Activated naive CD4-positive, alpha-beta T cell treated with anti-CD3 and anti-CD28 coated beads, Interleukin-2, amount 50 U/mL, for 16 hours (primary cell): Measurements from ENCODE around the gene COX17.

Source experiments
- DNase-seq: peaks from one replicate; pipeline ENCODE4 v3.0.0-alpha.2; 2020

The COX17 gene

DNA sequence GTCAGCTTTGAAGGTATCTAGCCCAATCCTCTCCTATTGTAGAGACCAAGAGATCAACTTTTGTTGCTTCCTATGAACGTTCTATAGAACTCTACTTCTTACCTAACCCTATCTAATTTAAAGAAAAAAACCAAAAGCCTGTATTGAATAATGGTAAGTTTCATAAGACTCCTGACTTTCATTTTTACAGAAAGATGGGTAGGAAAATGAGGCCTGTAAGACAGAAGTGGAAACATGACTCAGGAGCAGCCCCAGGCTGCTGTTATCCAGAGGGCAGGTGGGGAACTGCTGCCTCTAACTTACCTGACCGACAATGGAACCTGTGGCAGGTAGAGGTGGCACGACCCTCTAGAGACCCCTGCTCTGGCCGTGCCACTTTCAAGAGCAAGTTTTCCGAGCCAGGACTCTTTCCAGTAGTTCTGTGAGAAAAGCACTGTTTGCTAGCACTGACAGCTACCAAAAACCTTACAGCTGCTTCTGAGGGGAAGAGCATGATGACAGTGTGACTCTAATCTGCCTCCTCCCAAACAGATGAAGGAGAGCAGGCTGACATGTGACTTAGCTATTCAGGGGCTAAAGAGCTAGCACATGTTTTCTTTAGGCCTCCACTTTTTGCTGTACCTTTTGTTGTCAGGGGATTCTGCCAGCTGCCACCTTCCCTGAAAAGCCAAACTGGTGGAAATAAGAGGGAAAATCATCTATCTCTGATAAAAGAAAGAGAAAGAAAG, 34.3 kb downstream of the COX17 start:
- DNase-seq = no peak

GRCh38 chr3:119641416-119641815, 35.8 kb downstream of the COX17 start:
- no peak for DNase-seq

GRCh38 chr3:119639494-119640350, 37.5 kb downstream of the COX17 start:
- no peak for DNase-seq

- DNase-seq = no peak
Observed at GRCh38 chr3:119637679-119638477, 39.3 kb downstream of the COX17 start.

DNA sequence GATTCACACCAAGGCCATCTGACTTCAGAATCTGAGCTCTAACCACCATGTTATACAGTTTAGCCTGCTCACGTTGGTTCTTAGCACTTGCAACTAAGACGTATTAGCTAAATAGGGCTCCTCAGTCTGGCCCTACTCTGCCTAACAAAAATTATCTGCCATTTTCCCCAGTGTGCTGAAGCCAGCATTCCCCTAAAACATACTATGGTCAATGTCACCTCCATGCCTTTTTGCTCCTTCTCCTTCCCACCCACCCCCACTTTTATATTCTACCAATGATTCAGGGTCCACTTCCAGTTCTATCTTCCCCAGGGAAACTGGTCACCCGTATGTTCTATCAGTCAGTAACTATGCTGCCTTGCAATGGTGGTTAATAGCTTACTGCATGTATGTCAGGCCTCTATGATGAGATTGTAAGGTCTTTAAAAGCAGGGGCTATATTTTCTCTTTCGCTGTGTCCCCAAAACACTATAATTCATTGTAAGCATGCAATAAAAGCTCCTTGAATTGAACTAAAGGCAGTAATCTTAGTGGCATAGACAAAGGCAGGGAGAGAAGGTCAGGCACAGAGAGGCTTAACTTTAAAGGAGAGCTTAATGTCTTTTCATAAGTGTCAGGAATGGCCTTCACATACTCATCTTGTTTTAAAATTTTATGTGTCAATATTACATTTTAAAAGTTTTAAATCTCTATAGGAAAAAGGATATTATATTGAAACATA, 40.2 kb downstream of the COX17 start:
- DNase-seq = no peak

- no peak for DNase-seq
Observed at GRCh38 chr3:119636249-119636648, 41.0 kb downstream of the COX17 start.

- no peak for DNase-seq
Observed at GRCh38 chr3:119635719-119636118, 41.5 kb downstream of the COX17 start.

- no peak for DNase-seq
Observed at GRCh38 chr3:119632829-119633228, 44.4 kb downstream of the COX17 start.

GRCh38 chr3:119632216-119632615, 45.0 kb downstream of the COX17 start:
- DNase-seq = no peak

DNA sequence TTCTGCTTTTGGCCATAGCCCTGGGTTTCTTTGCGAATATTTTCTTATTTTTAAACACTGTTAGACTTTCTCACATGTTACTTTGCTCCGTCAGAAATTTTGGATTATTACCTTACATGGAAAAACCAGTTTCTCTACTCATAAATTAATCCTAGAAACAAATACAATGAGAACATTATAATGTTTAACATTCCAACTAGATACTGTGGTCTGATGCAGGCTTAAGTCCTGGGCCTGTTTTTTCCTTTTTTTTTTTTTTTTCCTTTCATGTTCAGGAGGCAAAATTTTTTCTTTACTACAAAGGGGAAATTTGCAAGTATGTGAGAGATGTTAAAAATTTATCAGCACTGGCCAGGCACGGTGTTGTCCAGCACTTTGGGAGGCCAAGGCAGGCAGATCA, 45.7 kb downstream of the COX17 start:
- DNase-seq = no peak

DNA sequence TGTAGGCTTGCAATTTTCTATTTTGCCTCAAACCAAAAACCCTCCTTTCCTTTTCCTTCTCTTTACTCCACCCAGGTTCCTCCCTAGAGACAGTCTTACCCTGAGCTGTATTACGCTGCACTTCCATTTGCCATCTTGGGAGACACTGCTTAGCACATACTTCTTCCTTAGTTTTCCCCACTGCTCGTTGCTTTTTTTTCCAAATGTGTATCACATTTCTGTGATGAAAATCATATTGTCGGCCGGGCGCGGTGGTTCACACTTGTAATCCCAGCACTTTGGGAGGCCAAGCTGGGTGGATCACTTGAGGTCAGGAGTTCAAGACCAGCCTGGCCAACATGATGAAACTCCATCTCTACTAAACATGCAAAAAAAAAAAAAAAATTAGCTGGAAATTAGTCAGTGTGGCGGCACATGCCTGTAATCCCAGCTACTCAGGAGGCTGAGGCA, 46.3 kb downstream of the COX17 start:
- DNase-seq = no peak

DNA sequence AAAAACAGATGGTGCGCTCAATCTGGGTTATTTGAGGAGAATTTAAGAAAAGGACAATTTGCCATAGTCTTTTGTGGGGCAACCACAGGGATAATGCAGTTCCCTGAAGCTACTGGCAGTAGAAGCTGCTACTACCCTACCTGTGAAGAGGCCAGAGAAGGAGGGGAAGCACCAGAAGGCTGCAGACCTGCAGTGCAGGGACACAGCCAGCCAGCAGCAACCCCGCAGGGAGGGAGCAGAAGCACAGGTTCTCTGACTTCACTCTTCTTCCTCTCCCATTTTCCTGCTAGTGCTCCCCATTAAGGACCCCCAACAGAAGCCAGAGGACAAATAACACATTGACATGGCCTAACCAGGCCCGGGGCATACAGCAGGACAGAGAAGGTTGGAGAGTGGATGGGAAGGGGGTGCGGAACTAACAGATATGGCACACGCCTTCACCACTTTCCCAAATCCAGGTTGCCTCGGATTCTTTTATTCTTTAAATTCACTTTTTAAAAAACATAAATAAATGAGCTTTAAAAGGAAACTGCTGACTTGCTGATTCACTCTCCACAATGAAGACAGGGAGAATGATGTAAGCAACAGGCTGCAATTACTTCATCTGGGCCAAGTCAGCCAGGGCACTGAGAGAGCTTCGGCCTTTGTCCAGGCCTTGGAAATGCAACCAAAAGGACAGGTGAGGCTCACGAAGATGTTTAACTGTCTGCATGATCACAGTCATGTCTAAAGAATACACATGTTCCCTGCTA, 46.9 kb downstream of the COX17 start:
- no peak for DNase-seq

DNA sequence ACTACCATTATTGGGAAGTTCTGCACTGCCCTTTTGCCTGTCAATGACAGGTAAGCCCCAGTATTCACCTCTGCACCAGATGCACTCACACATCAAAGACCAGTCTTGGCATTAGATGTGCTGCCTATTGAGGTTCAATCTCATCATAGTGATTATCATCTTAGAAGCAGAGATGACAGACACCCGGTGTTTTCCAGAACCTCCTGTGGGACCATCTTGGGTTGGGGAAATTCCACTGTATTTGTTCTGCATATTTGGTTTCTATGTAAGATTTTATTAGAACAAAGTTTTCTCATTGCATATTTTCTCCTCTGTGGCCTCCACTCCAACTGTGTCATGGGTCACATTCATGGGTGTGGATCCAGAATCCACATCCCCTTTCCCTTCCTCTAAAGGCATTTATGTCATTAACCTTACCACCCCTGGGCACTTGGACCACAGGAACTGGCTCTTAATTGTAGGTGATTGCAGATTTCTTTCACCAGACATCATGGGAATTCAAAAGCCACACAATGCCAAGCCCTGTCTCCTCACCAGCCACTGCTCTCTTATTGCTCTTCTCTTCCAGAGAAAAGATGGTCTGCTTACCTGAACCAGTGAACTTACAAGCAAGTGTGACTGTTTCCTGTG, 48.3 kb downstream of the COX17 start:
- no peak for DNase-seq

DNA sequence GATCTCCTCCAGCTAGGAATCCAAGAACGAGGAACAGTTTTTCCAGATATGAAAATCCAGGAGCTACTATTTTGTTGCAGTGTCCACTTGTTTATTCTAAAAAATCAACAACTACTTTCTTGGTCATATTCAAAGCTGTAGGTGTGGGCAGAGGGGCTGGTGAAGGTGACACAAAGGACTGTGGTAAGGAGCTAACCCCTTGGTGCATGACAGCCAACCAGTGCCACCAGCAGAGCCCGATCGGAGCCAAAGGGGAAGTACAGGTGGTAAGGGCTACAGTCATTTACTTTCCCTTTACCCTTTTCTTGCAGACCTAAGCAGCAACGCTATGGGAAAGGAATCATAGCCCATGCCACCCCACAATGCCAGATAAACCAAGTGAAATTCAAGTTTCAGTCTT, 48.8 kb downstream of the COX17 start:
- DNase-seq = no peak

DNA sequence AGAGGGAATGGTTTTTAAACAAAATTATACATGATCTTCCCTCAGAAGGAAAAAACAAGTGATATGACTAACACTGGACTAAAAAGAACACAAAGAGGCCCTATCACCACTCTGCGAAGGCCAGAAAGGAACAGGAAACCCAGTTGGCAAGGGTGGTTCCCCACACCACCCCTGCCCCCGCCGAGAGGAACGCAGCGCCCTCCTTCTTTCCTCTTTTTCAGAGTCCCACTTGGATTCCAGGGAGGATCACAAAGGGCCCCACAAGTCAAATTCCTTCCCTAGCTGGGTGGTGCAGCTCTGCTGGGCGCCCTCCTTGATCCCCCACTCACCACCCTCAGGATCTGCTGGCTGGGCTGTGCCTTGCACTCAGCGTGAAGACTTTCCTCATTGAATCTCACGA, 49.7 kb downstream of the COX17 start:
- DNase-seq = no peak

DNA sequence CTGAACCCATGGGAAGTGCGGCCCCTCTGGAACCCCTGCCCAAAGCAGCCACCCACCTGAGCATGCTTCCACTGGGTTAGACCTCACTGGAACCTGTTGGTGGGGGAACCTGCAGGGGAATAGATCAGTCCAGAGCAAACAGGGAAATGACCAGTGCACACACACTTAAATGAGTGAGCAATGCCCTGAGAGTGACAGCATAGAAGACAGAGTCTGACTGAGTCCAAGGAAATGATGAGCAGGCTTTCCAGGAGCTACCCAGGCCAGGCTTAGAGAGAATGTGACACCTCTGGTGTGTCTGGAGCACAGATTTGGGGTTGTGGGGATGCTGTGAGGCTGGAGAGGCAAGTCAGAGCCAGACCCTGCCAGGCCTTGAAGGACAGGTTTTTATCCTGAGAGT, 51.0 kb downstream of the COX17 start:
- no peak for DNase-seq

DNA sequence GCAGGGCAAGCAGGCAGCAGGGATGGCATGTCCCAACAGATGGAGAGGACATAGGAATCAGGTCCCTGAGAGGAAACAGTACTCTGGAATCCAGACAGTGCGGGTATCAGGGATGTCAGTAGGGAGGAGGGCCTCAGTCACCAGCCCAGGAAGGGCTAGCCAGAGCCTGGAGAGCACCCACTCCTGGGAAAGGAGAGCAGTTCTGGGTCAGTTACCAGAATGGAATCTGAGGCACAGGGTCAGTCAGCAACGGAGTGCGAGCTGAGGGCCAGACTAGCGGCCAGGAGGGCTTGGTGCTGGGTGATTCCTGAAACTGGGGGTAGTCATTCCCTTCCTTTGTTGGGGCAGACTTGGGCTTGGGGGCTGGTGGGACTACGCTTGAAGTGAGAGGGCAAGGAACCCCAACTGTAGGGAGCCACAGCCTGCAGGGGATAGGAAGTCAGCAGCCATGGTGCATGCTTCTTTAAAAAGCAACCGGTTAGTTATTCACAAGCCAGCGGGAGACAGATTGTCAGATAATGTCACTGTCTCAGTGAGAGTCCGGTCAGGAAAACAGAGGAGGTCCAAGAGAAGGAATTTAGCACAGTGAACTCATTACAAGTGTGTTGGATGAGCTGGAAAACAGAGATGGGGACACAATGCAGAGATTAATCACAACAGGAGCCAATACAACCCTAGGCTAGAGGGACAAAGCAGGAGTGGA, 51.6 kb downstream of the COX17 start:
- no peak for DNase-seq

DNA sequence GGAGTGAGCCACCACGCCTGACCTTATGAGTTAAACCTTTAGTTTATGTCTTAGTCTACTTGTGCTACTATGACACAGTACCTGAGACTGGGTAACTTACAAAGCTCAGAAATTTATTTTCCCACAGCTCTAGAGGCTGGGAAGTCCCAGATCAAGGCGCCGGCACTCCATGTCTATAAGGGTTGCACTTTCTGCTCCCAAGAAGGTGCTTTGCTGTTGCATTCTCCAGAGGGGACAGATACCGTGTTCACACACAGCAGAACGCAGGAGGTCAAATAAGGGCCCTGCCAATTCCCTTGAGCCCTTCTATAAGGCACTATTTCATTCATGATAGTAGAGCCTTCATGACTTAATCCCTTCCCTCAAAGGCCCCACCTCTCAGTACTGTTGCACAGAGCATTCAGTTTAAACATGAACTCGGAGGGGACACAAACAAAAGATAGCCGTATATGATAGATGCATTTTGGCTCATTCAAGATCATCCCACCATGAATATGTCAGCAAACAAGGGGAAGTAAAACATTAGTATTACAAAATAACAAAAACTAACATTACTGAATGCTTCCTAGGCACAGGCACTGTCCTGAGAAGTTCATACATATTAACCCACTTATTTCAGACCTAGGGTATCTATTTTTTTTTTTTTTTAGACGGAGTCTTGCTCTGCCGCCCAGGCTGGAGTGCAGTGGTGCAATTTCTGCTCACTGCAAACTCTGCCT, 53.0 kb downstream of the COX17 start:
- no peak for DNase-seq

DNA sequence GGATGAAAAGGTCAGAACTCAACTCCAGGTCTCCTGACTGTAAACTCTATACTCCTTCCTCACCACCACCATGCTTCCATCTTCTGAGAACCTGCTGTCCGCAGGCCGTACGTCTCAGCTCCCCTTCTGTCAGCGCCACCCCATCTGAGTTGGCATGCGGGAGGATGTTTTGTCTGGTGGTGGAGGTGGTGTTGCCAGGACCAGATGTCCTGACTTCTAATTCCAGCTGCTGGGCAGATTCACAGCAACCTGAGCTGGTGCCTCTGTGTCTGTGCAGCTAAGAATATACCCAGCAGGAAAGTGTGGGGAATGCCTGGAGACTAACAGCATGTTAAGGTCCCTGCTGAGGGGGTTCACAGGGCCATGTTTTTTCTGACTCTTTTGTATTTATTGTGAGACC, 56.3 kb downstream of the COX17 start:
- no peak for DNase-seq
